ENCODE data around the gene ABCC5. TPM values are rescaled to one million over a fixed set of nuclear protein-coding genes. Genes with fewer than 3 reads are reported as not detected.

ABCC5 gene
- total and polyA plus RNA-seq, 2 of the 8 experiments (the other 6 are each of a cell fraction or from before 2014, with no cell fraction given): 25.3 to 40.8 TPM

GRCh38 chr3:183924543-183924942 is 93.1 kb downstream of the ABCC5 start:
- no peak overlapping the region for H3K4me3 ChIP-seq (ENCODE audit: extremely low read depth in 1 of 4, insufficient read depth in 2 of 4, low read depth in 3 of 4, low read length in 4 of 4)
- no peaks in the 10 kb centered on the region for H3K27me3 ChIP-seq (replicated peaks in 1 of 4; ENCODE audit: control insufficient read depth in 3 of 4, extremely low read depth in 1 of 4, insufficient read depth in 3 of 4, low read length in 3 of 4)
- 83% methylated on average over 3 of the region's 3 CpGs; no CpG with 5 or more reads in 1 of the 2 experiments for WGBS, 2 experiments (ENCODE audit: extremely low coverage in 1 of 2, insufficient coverage in 1 of 2, insufficient read length in 1 of 2, insufficient replicate concordance in 2 of 2, low coverage in 1 of 2, low lambda C conversion rate in 2 of 2, missing lambda C conversion rate in 1 of 2)
- H3K18ac ChIP-seq (ENCODE audit: extremely low read depth, low read length): no peak overlapping the region
- TF ChIP-seq TCF12 (IDR thresholded peaks at IDR 0.05; ENCODE audit: low read depth, low read length): no peak
- TF ChIP-seq PHF8 (conservative IDR thresholded peaks at IDR 0.05; ENCODE audit: low read depth, low read length): no peak
- TF ChIP-seq CHD2 (IDR thresholded peaks at IDR 0.05; ENCODE audit: low read length): no peak
- TF ChIP-seq CTBP2 (IDR thresholded peaks at IDR 0.05; ENCODE audit: borderline replicate concordance, insufficient read depth, insufficient read length, low read length): no peak
- no peak for TF ChIP-seq SIX5 (IDR thresholded peaks at IDR 0.05; ENCODE audit: low read depth, low read length)
- no peak for TF ChIP-seq JUND (IDR thresholded peaks at IDR 0.05; ENCODE audit: low read length)
- TF ChIP-seq FOSL1 (IDR thresholded peaks at IDR 0.05; ENCODE audit: insufficient read depth, low read depth, low read length): no peak
- no peak overlapping the region for H4K91ac ChIP-seq (replicated peaks; ENCODE audit: insufficient read length, low read length)
- no peak overlapping the region for H3K4ac ChIP-seq (replicated peaks; ENCODE audit: insufficient read length, low read depth, low read length)
- no peak overlapping the region for H2AFZ ChIP-seq (ENCODE audit: low read length)
- FAIRE-seq (no peak), DNase-seq (ENCODE audit: low read depth in 1 of 2, low spot score in 2 of 2) (no peak)
- no peak overlapping the region for H4K5ac ChIP-seq (ENCODE audit: insufficient read length, low read depth, low read length)
- H3K27ac ChIP-seq (ENCODE audit: low read depth, low read length): no peak overlapping the region
- H3K4me1 ChIP-seq (replicated peaks in 1 of 4; ENCODE audit: control insufficient read depth in 3 of 4, insufficient read depth in 4 of 4, low read length in 3 of 4): no peaks in the 10 kb centered on the region
- no peaks in the 10 kb centered on the region for H3K23me2 ChIP-seq (ENCODE audit: low read depth, low read length)
- no peak overlapping the region for H2AK5ac ChIP-seq (ENCODE audit: low read depth, low read length)
- ChIA-PET POLR2A (ENCODE audit: partially characterized antibody) (no interaction called here), CTCF (ENCODE audit: partially characterized antibody) (interaction anchor here (0.8 to 1.3 kb wide), 2 partner anchors 9 to 20 kb away, joined by 4 to 5 read pairs; no protein-coding TSS in a partner anchor)
- no peak overlapping the region for H4K8ac ChIP-seq (ENCODE audit: extremely low read depth, insufficient read depth, low read length)
- H3K56ac ChIP-seq (replicated peaks; ENCODE audit: insufficient read length, low read depth, low read length): no peak overlapping the region
- no peak overlapping the region for H2BK5ac ChIP-seq (ENCODE audit: low read depth, low read length)
- no peak overlapping the region for H2BK12ac ChIP-seq (ENCODE audit: low read depth, low read length)
- H3K79me1 ChIP-seq (ENCODE audit: low read depth, low read length): no peaks in the 10 kb centered on the region
- no peak overlapping the region for H3K4me2 ChIP-seq (ENCODE audit: insufficient read depth in 1 of 2, low read depth in 2 of 2, low read length in 2 of 2)
- H3K36me3 ChIP-seq (ENCODE audit: control insufficient read depth in 2 of 4, insufficient read depth in 4 of 4, low read length in 3 of 4): peaks cover 0 to 33% (median 16%) of the 10 kb centered on the region in 4 experiments; a peak in 7 of 8 replicates
- H3K79me2 ChIP-seq (ENCODE audit: control insufficient read depth in 1 of 2, insufficient read depth in 2 of 2, low read length in 2 of 2): no peaks in the 10 kb centered on the region
- H3K9me3 ChIP-seq (ENCODE audit: insufficient read depth in 2 of 2, low read depth in 1 of 2, low read length in 1 of 2): no peaks in the 10 kb centered on the region
- no peak overlapping the region for H2BK15ac ChIP-seq (ENCODE audit: low read length)
- no peak overlapping the region for H2BK120ac ChIP-seq (replicated peaks; ENCODE audit: low read depth, low read length)
- no peaks in the 10 kb centered on the region for H4K20me1 ChIP-seq (replicated peaks in 1 of 2; ENCODE audit: control insufficient read depth in 1 of 2, insufficient read depth in 2 of 2, low read length in 2 of 2)
- no peak overlapping the region for H3K23ac ChIP-seq (ENCODE audit: insufficient read length)
- no peak overlapping the region for H3K9ac ChIP-seq (replicated peaks in 1 of 4; ENCODE audit: extremely low read depth in 1 of 4, low read depth in 3 of 4, low read length in 3 of 4)
- no peak overlapping the region for H3K14ac ChIP-seq (ENCODE audit: insufficient read length)
- H2BK20ac ChIP-seq (ENCODE audit: low read length): no peak overlapping the region

Data from H1 (cell line).